BJ (cell line): ENCODE data around the gene HBP1. TPM values are rescaled to one million over a fixed set of nuclear protein-coding genes. Genes with fewer than 3 reads are reported as not detected.

Source experiments
- CTCF ChIA-PET: fragments of 350-600 bp; formaldehyde crosslinking; extraction: SDS; loops from one replicate; lab custom pipeline; 2021; ENCODE audit warnings: antibody characterized with exemption, inconsistent platforms; lab: Yijun Ruan, JAX
- POLR2A ChIA-PET: fragments of 300-600 bp; sonication (Branson Sonifier 250); formaldehyde crosslinking; extraction: SDS; loops from one replicate; lab custom pipeline; 2021; ENCODE audit warnings: antibody characterized with exemption; lab: Charles Lee
- DNase-seq: peaks from one replicate; pipeline ENCODE4 v3.0.0-alpha.2; 2011; ENCODE audit warnings: low read depth
- H3K27me3 ChIP-seq: 2 replicates; pipeline ENCODE4 v1.6.0; 2011; ENCODE audit warnings: low read length; ENCODE audit not compliant: control insufficient read depth, insufficient read depth
- H3K36me3 ChIP-seq: 2 replicates; pipeline ENCODE4 v1.5.1; 2011; ENCODE audit warnings: low read length; ENCODE audit not compliant: control insufficient read depth, insufficient read depth
- H3K4me3 ChIP-seq: 2 replicates; pipeline ENCODE4 v1.5.1; 2011; ENCODE audit warnings: low read depth, mild to moderate bottlenecking, control low read depth, low read length
- CTCF ChIP-seq: IDR thresholded peaks from 2 replicates; pipeline ENCODE4 v1.5.1; 2011; ENCODE audit warnings: low read depth, mild to moderate bottlenecking, control low read depth, inconsistent platforms, low read length, moderate library complexity; ENCODE audit not compliant: insufficient read depth
- polyA plus RNA-seq: library from polyadenylated mRNA; depleted of rRNA; stranded (reverse); fragments of >200 nt; gene quantifications from 2 replicates; pipeline ENCODE4 v1.2.3, GENCODE V29; 2011

Gene HBP1
- polyA plus RNA-seq, 1 experiment = 49.9 TPM

DNA sequence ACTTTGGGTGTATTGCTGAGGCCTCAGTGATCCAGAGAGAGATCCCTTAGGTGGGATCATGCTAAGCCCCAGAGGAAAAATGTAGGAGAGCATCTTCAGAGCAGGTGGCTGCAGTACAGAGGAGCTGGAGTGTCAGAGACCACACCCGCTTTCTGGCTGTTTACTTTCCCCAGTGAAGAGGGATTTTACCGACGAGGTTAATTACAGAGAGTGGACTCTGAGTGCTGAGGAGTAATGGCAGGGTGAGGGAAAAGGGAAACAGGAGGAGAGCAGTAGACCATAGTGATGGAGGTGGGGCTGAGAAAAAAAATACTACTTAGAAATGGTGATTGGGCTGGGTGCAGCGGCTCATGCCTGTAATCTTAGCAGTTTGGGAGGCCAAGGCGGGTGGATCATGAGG lies 43.3 kb upstream of the HBP1 start:
- Histone ChIP-seq H3K4me3 (no peak overlapping the region), H3K36me3 (no peaks in the 10 kb centered on the region), H3K27me3 (no peaks in the 10 kb centered on the region)
- DNase-seq = no peak
- POLR2A ChIA-PET = no interaction called here
- TF ChIP-seq CTCF = no peak
- CTCF ChIA-PET = no interaction called here

DNA sequence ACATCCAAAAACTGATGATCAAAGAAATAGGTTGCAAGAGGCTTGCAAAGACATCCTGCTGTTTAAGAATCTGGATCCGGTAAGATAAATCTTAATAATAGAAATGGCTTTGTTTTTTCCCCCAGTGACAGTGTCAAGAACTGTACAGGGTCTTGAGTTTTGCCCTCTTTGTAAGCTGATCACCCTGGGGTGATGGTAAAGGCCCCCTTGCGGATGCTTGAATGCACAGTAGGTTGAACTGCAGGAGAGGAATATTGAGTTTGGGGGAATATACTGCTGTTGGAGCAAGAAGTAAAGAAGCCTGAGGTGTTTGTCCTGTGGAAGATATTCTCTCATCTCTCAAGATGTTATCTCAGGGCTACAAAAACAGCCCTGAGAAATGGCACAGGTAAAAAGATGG lies 40.6 kb upstream of the HBP1 start:
- ChIA-PET CTCF (no interaction called here), POLR2A (no interaction called here)
- no peak for TF ChIP-seq CTCF
- Histone ChIP-seq H3K36me3 (no peaks in the 10 kb centered on the region), H3K4me3 (no peak overlapping the region), H3K27me3 (no peaks in the 10 kb centered on the region)
- no peak for DNase-seq

GRCh38 chr7:107128748-107129147 lies 40.1 kb upstream of the HBP1 start:
- TF ChIP-seq CTCF = no peak
- Histone ChIP-seq H3K36me3 (no peaks in the 10 kb centered on the region), H3K4me3 (no peak overlapping the region), H3K27me3 (no peaks in the 10 kb centered on the region)
- ChIA-PET POLR2A (no interaction called here), CTCF (no interaction called here)
- DNase-seq = no peak

- TF ChIP-seq CTCF = no peak
- DNase-seq = no peak
- POLR2A ChIA-PET = no interaction called here
- CTCF ChIA-PET = interaction anchor here (2.6 kb wide), 1 partner anchor 17 kb away, joined by 12 read pairs; no protein-coding TSS in a partner anchor
- no peak overlapping the region for H3K4me3 ChIP-seq
- H3K36me3 ChIP-seq = no peaks in the 10 kb centered on the region
- no peaks in the 10 kb centered on the region for H3K27me3 ChIP-seq
Measured at GRCh38 chr7:107130487-107131220, 38.1 kb upstream of the HBP1 start.

DNA sequence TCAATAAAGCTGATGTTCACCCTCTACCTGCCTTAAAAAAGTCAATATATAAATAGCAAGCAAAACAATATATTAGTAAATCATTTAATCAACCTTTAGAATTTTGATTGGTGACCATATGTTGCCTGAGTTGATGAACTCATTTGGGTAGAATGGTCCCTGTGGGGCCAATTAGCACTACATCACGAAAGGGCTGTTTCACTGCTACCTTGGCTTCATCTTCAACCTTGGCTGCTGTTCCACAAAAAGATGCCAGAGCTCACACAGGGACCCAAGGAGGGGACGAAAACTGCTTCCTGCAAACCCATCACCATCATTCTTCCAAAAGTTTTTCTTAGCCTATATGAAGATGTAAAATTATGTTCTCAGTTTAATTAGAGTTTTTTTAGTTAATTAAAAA lies 35.4 kb upstream of the HBP1 start:
- ChIA-PET CTCF (interaction anchor here (1.7 to 3.0 kb wide), 2 partner anchors 10 to 14 kb away, joined by 7 to 10 read pairs; no protein-coding TSS in a partner anchor), POLR2A (no interaction called here)
- H3K27me3 ChIP-seq = no peaks in the 10 kb centered on the region
- H3K36me3 ChIP-seq = no peaks in the 10 kb centered on the region
- no peak for TF ChIP-seq CTCF
- H3K4me3 ChIP-seq = no peak overlapping the region
- no peak for DNase-seq
